AG04450 (cell line): Measurements from ENCODE around the gene PLSCR3. TPM values are rescaled to one million over a fixed set of nuclear protein-coding genes. Genes with fewer than 3 reads are reported as not detected.

Experiments
- CTCF ChIA-PET: fragments of 300-600, 350-600 bp; formaldehyde crosslinking; extraction: SDS; loops from one replicate; lab custom pipeline; 2022; ENCODE audit warnings: antibody characterized with exemption, inconsistent platforms; lab: Charles Lee
- POLR2A ChIA-PET: fragments of 350-600 bp; formaldehyde crosslinking; extraction: SDS; loops from one replicate; lab custom pipeline; 2021; ENCODE audit warnings: antibody characterized with exemption, inconsistent platforms; lab: Yijun Ruan, JAX
- DNase-seq: peaks from one replicate; pipeline ENCODE4 v3.0.0-alpha.2; 2011; ENCODE audit warnings: low read depth, low spot score
- H3K27ac ChIP-seq: one replicate; pipeline ENCODE4 v1.5.1; 2012; ENCODE audit warnings: low read depth, low read length, control low read depth
- H3K27me3 ChIP-seq: one replicate; pipeline ENCODE4 v1.6.0; 2012; ENCODE audit warnings: low read length; ENCODE audit not compliant: control insufficient read depth, insufficient read depth
- H3K4me3 ChIP-seq: 2 replicates; pipeline ENCODE4 v1.5.1; 2011; ENCODE audit warnings: mild to moderate bottlenecking, low read depth, low read length, control low read depth
- H3K9me3 ChIP-seq: 2 replicates; pipeline ENCODE4 v1.5.1; 2012; ENCODE audit warnings: low read length; ENCODE audit not compliant: control insufficient read depth, insufficient read depth
- polyA plus RNA-seq: library from polyadenylated mRNA; depleted of rRNA; stranded (reverse); fragments of >200 nt; gene quantifications from 2 replicates; pipeline ENCODE4 v1.2.3, GENCODE V29; 2011
- TF ChIP-seq, protein P1 (sequence below): IDR thresholded peaks from 2 replicates; pipeline ENCODE4 v1.5.1; 2011; ENCODE audit warnings: low read depth, low read length, control low read depth, inconsistent platforms

PLSCR3 gene
- polyA plus RNA-seq, 1 experiment = 35.2 TPM

DNA sequence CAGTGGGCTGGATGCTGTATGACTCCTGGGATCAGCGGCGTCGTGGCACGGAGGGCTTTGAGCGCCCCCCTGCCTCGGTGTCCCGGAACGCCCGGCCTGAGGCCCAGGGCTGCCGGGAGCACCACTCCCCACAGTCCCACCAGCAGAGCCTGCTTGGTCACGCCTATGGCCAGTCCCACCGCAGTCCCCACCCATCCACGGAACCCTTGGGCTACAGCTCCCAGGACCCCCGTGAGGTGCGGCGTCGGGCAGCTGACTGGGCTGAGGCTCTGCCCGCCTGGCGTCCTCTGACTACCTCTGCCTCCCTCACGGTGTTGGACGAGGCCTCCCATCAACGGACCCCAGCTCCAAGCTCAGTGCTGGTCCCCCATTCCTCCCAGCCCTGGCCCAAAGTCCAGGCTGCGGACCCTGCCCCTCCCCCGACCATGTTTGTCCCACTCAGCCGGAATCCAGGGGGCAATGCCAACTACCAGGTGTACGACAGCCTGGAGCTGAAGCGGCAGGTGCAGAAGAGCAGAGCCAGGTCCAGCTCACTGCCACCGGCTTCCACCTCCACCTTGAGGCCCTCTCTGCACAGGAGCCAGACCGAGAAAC, 32.7 kb upstream of the PLSCR3 start:
- ChIA-PET POLR2A (no interaction called here), CTCF (no interaction called here)
- Histone ChIP-seq H3K4me3 (no peak overlapping the region), H3K27me3 (peaks cover 3% of the 10 kb centered on the region), H3K27ac (no peak overlapping the region), H3K9me3 (no peaks in the 10 kb centered on the region; the same call in 1 of the 2 replicates)
- no peak for DNase-seq
- TF ChIP-seq, protein P1, sequence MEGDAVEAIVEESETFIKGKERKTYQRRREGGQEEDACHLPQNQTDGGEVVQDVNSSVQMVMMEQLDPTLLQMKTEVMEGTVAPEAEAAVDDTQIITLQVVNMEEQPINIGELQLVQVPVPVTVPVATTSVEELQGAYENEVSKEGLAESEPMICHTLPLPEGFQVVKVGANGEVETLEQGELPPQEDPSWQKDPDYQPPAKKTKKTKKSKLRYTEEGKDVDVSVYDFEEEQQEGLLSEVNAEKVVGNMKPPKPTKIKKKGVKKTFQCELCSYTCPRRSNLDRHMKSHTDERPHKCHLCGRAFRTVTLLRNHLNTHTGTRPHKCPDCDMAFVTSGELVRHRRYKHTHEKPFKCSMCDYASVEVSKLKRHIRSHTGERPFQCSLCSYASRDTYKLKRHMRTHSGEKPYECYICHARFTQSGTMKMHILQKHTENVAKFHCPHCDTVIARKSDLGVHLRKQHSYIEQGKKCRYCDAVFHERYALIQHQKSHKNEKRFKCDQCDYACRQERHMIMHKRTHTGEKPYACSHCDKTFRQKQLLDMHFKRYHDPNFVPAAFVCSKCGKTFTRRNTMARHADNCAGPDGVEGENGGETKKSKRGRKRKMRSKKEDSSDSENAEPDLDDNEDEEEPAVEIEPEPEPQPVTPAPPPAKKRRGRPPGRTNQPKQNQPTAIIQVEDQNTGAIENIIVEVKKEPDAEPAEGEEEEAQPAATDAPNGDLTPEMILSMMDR = no peak

GRCh38 chr17:7426203-7426863, 32.0 kb upstream of the PLSCR3 start:
- no peak overlapping the region for H3K27ac ChIP-seq
- no peak for DNase-seq
- H3K27me3 ChIP-seq = peaks cover 3% of the 10 kb centered on the region
- ChIA-PET POLR2A (no interaction called here), CTCF (interaction anchor here (1.6 kb wide), 1 partner anchor 11 kb away, joined by 3 read pairs; no protein-coding TSS in a partner anchor)
- H3K9me3 ChIP-seq = peaks cover 1% of the 10 kb centered on the region; the same call in 1 of the 2 replicates
- TF ChIP-seq, protein P1 = no peak
- no peak overlapping the region for H3K4me3 ChIP-seq

DNA sequence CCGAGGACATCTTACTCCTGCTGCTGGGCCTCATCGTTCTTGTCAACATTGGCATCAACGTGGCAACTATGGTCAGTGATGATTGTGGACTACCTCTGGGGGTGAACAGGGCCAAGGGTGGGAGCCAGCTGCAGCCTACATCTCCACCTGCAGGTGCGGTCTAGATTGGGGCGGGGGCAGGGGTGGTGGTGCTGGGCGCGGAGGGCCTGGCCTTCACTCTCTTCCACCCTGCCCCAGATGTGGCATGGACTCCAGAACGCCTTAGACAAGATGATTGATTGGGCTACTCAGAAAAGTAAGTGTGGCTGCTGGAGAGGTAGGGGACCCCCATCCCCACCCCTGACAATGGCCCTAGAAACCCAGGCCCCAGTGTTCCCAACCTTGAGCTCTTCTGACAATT, 31.4 kb upstream of the PLSCR3 start:
- no peak overlapping the region for H3K27ac ChIP-seq
- H3K4me3 ChIP-seq = no peak overlapping the region
- ChIA-PET CTCF (interaction anchor here (1.1 to 1.6 kb wide), 2 partner anchors 12 to 135 kb away, joined by 3 read pairs; no protein-coding TSS in a partner anchor), POLR2A (interaction anchor here (1.1 kb wide), 1 partner anchor 22 kb away, joined by 4 read pairs; the partner anchor contains the start of gene TMEM256)
- H3K9me3 ChIP-seq = peaks cover 7% of the 10 kb centered on the region; the same call in 1 of the 2 replicates
- TF ChIP-seq, protein P1 = no peak
- no peak for DNase-seq
- peaks cover 3% of the 10 kb centered on the region for H3K27me3 ChIP-seq

- Histone ChIP-seq H3K4me3 (no peak within 1 kb of the TSS), H3K9me3 (peaks cover 11% of the 10 kb centered on the region; the same call in 1 of the 2 replicates), H3K27ac (no peak within 1 kb of the TSS), H3K27me3 (peaks cover 3% of the 10 kb centered on the region)
- ChIA-PET CTCF (interaction anchor here (1.1 to 1.6 kb wide), 2 partner anchors 12 to 135 kb away, joined by 3 read pairs; no protein-coding TSS in a partner anchor), POLR2A (interaction anchor here (1.1 kb wide), 1 partner anchor 21 kb away, joined by 4 read pairs; the partner anchor contains the start of gene TMEM256)
- DNase-seq = no peak
- TF ChIP-seq, protein P1 = no peak
Observed at GRCh38 chr17:7425316-7425715, 31.0 kb upstream of the PLSCR3 start, which contains the start of gene SPEM2. TSS of gene SPEM2 (plus strand) at chr17:7425616. CDS start at chr17:7425689, 73 bp downstream.
